Astrocyte (in vitro differentiated cells and primary cell): ENCODE results near the gene FHAD1. TPM values are rescaled to one million over a fixed set of nuclear protein-coding genes. Genes with fewer than 3 reads are reported as not detected.

ENCODE experiments used
- DNase-seq: peaks from one replicate; pipeline ENCODE4 v3.0.0-alpha.2; 2010; ENCODE audit warnings: low read depth
- FAIRE-seq: peaks from 2 replicates; lab custom pipeline; 2011; peaks lifted over from hg19 to GRCh38; lab: Jason Lieb, UNC
- H2AFZ ChIP-seq: 2 replicates; pipeline ENCODE4 v1.6.0; 2012; ENCODE audit warnings: low read depth, low read length, inconsistent platforms
- H3K27ac ChIP-seq: 2 replicates; pipeline ENCODE4 v1.5.1; 2011; ENCODE audit warnings: low read depth, low read length, inconsistent platforms
- H3K27me3 ChIP-seq: 2 replicates; pipeline ENCODE4 v1.6.0; 2011; ENCODE audit warnings: low read length, inconsistent platforms; ENCODE audit not compliant: insufficient read depth
- H3K36me3 ChIP-seq: 2 replicates; pipeline ENCODE4 v1.5.1; 2011; ENCODE audit warnings: low read length, inconsistent platforms; ENCODE audit not compliant: insufficient read depth
- H3K4me1 ChIP-seq: 2 replicates; pipeline ENCODE4 v1.5.1; 2011; ENCODE audit warnings: low read length, inconsistent platforms; ENCODE audit not compliant: insufficient read depth
- H3K4me2 ChIP-seq: 2 replicates; pipeline ENCODE4 v1.6.0; 2012; ENCODE audit warnings: low read length, inconsistent platforms
- H3K4me3 ChIP-seq: 2 replicates; pipeline ENCODE4 v1.5.1; 2011; ENCODE audit warnings: low read depth, mild to moderate bottlenecking, low read length, inconsistent platforms; ENCODE audit not compliant: insufficient read depth
- H3K79me2 ChIP-seq: 2 replicates; pipeline ENCODE4 v1.6.0; 2012; ENCODE audit warnings: mild to moderate bottlenecking, low read length, inconsistent platforms; ENCODE audit not compliant: insufficient read depth
- H3K9ac ChIP-seq: 2 replicates; pipeline ENCODE4 v1.6.0; 2012; ENCODE audit warnings: mild to moderate bottlenecking, low read length, inconsistent platforms
- H3K9me3 ChIP-seq: 2 replicates; pipeline ENCODE4 v1.5.1; 2012; ENCODE audit warnings: low read depth, mild to moderate bottlenecking, low read length, inconsistent platforms; ENCODE audit not compliant: insufficient read depth
- H4K20me1 ChIP-seq: 2 replicates; pipeline ENCODE4 v1.6.0; 2012; ENCODE audit warnings: low read length, inconsistent platforms; ENCODE audit not compliant: insufficient read depth
- H3K27ac Mint-ChIP-seq: one replicate; pipeline ENCODE4 v1.8.0; 2021; ENCODE audit warnings: mild to moderate bottlenecking, mixed read lengths; ENCODE audit not compliant: unreplicated experiment
- H3K27me3 Mint-ChIP-seq: one replicate; pipeline ENCODE4 v1.8.0; 2021; ENCODE audit warnings: low read depth, mixed read lengths; ENCODE audit not compliant: unreplicated experiment
- H3K36me3 Mint-ChIP-seq: one replicate; pipeline ENCODE4 v1.8.0; 2021; ENCODE audit warnings: low read depth, mixed read lengths; ENCODE audit not compliant: unreplicated experiment
- H3K4me1 Mint-ChIP-seq: one replicate; pipeline ENCODE4 v1.8.0; 2021; ENCODE audit warnings: low read depth, mixed read lengths; ENCODE audit not compliant: unreplicated experiment
- H3K4me3 Mint-ChIP-seq: one replicate; pipeline ENCODE4 v1.8.0; 2021; ENCODE audit warnings: mild to moderate bottlenecking, moderate library complexity, mixed read lengths; ENCODE audit not compliant: unreplicated experiment
- H3K9me3 Mint-ChIP-seq: one replicate; pipeline ENCODE4 v1.8.0; 2021; ENCODE audit warnings: mild to moderate bottlenecking, mixed read lengths; ENCODE audit not compliant: unreplicated experiment
- CTCF ChIP-seq: IDR thresholded peaks from 2 replicates; pipeline ENCODE4 v1.5.1; 2011; ENCODE audit warnings: low read depth, mild to moderate bottlenecking, inconsistent platforms, low read length, moderate library complexity; ENCODE audit not compliant: insufficient read depth
- EZH2 ChIP-seq: IDR thresholded peaks from 2 replicates; pipeline ENCODE4 v1.6.1; 2012; ENCODE audit warnings: mild to moderate bottlenecking, low read length, inconsistent platforms; ENCODE audit not compliant: insufficient read depth
- total RNA-seq: library from RNA; stranded (reverse); gene quantifications from 2 replicates; pipeline ENCODE4 v1.2.1, GENCODE V29; 2021

The FHAD1 gene
- total RNA-seq, 1 donor from 2014 or later: 0.25 TPM

DNA sequence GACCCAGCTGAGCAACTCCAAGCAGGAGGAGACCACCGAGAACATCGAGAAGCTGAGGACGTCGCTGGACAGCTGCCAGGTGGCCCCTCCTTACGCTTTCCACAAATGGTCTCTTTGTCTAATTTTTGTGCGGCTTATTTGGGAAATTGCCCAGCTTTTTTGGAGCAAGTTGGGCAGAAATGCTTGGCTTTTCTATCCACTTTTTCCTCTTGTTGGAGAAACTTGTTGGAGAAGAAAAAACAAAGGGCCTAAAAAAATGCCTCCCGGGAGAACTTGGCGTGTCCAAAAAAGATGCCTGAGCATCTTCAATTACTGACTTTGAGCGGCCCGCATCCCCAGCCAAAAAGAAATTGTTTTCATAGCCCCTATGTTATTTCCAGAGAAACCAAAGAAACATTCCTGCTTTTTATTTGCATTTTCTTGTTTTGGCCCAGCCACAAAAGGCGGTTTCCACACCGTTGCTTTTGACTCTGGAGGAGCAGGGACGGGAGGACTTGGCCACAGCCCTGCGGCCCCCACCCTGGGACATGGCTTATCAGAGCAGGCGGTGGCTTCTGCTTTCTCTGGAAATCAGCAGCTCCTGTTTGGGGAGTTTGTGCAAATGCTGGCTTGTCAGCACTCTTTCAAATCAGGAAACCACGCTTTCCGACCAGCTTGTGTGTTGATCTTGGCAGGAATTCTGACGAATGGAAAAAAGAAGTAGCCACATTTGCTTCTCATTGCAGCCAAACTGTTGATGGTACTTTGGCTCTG lies 81.5 kb downstream of the FHAD1 start:
- H3K9ac ChIP-seq: no peak overlapping the region
- H3K9me3 ChIP-seq: no peaks in the 10 kb centered on the region
- TF ChIP-seq EZH2 (no peak), CTCF (no peak)
- H3K4me1 Mint-ChIP-seq: peaks cover 11% of the 10 kb centered on the region
- no peaks in the 10 kb centered on the region for H3K9me3 Mint-ChIP-seq
- peaks cover 25% of the 10 kb centered on the region for H3K27me3 Mint-ChIP-seq
- no peak overlapping the region for H3K27ac Mint-ChIP-seq
- peaks cover 17% of the 10 kb centered on the region for H3K27me3 ChIP-seq
- H2AFZ ChIP-seq: no peak overlapping the region
- H3K36me3 ChIP-seq: no peaks in the 10 kb centered on the region
- H3K4me1 ChIP-seq: peaks cover 18% of the 10 kb centered on the region
- no peak overlapping the region for H3K4me3 Mint-ChIP-seq
- no peaks in the 10 kb centered on the region for H3K36me3 Mint-ChIP-seq
- no peak overlapping the region for H3K27ac ChIP-seq
- peak overlapping the region; percentile 70 for H3K4me2 ChIP-seq
- no peaks in the 10 kb centered on the region for H4K20me1 ChIP-seq
- DNase-seq (peak; percentile 82), FAIRE-seq (peak; percentile 70)
- H3K4me3 ChIP-seq: no peak overlapping the region
- no peaks in the 10 kb centered on the region for H3K79me2 ChIP-seq

DNA sequence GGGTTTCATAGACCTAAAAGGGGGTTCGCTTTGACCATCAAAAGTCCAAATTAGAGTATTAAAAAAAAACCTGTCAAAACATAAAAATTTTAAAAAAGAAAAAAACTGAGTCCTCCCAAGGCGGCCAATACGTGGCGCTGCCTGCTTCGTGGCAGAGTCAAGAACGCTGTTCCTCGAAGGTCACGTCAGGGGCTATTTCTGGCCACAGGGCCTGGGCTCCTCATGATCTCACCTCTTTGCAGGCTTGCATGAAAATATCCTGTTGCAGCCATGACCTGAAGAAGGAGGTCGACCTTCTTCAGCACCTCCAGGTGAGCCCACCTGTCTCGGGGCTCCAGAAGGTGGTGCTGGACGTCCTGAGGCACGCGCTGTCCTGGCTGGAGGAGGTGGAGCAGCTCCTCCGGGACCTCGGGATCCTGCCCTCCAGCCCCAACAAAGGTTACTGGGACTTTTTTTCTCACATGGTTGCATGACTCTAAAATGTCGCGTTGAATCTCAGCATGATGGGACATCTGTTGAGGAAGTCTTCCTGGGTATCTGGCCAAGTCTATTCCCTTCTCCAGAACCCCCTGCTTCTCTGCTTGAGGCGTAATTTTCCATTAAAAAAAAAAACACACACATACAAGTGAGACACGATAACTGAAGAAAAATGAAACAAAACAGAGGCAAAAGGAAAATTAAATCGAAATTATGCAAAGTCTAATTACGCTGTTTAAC lies 82.2 kb downstream of the FHAD1 start:
- Histone ChIP-seq H3K27me3 (peaks cover 17% of the 10 kb centered on the region), H3K36me3 (no peaks in the 10 kb centered on the region), H4K20me1 (no peaks in the 10 kb centered on the region), H3K9me3 (no peaks in the 10 kb centered on the region), H3K4me2 (peak overlapping the region; percentile 70), H3K27ac (no peak overlapping the region), H3K79me2 (no peaks in the 10 kb centered on the region), H3K4me3 (no peak overlapping the region), H3K9ac (no peak overlapping the region), H3K4me1 (peaks cover 14% of the 10 kb centered on the region), H2AFZ (no peak overlapping the region)
- H3K4me1 Mint-ChIP-seq: peaks cover 7% of the 10 kb centered on the region
- H3K27ac Mint-ChIP-seq: no peak overlapping the region
- FAIRE-seq (no peak), DNase-seq (no peak)
- no peaks in the 10 kb centered on the region for H3K9me3 Mint-ChIP-seq
- peaks cover 24% of the 10 kb centered on the region for H3K27me3 Mint-ChIP-seq
- TF ChIP-seq CTCF (no peak), EZH2 (no peak)
- H3K4me3 Mint-ChIP-seq: no peak overlapping the region
- no peaks in the 10 kb centered on the region for H3K36me3 Mint-ChIP-seq
